ENCODE measurements around the gene COMT.

GRCh38 chr22:19914201-19914943, 27.2 kb upstream of the COMT start:
- TF ChIP-seq CTCF (IDR thresholded peaks at IDR 0.05) (no peak), EZH2 (IDR thresholded peaks at IDR 0.05) (no peak), EZH2phosphoT487 (IDR thresholded peaks at IDR 0.05) (no peak)
